Urinary bladder (tissue), 4 donors: ENCODE results near the gene PPIP5K2. TPM values are rescaled to one million over a fixed set of nuclear protein-coding genes. Genes with fewer than 3 reads are reported as not detected.
"Not testable (repeated sequence)": the region's sequence is repeated elsewhere in the genome, so short reads cannot be mapped to it uniquely, and the experiment has no call there.

Experiments
- DNase-seq: peaks from one replicate; pipeline ENCODE4 v3.0.0-alpha.2; 2015; ENCODE audit errors: extremely low spot score
- H3K27ac ChIP-seq: one replicate; pipeline ENCODE4 v1.5.1; 2013; ENCODE audit warnings: low read depth, mild to moderate bottlenecking, moderate library complexity
- H3K36me3 ChIP-seq: one replicate; pipeline ENCODE4 v1.6.1; 2013; ENCODE audit warnings: mild to moderate bottlenecking, moderate library complexity; ENCODE audit not compliant: insufficient read depth
- H3K4me1 ChIP-seq: one replicate; pipeline ENCODE4 v1.6.1; 2013; ENCODE audit warnings: mild to moderate bottlenecking, moderate library complexity; ENCODE audit not compliant: insufficient read depth
- H3K4me3 ChIP-seq: one replicate; pipeline ENCODE4 v1.5.1; 2013; ENCODE audit warnings: low read depth, low read length
- WGBS: extraction: QIAGEN DNeasy Blood & Tissue Kit; methylation state at CpG from one replicate; pipeline ENCODE4 v1.1.7; 2013; 5-methylcytosine and 5-hydroxymethylcytosine counted together
- polyA plus RNA-seq: library from polyadenylated mRNA; stranded (reverse); fragments of 200-250 nt; gene quantifications from one replicate; pipeline ENCODE4 v1.2.3, GENCODE V29; 2013
- total RNA-seq: library from RNA; depleted of rRNA; stranded (reverse); fragments of >200 nt; gene quantifications from one replicate; pipeline ENCODE4 v1.2.3, GENCODE V29; 2014
- donor health status: healthy with polysubstance abuse.
- donor health status: healthy.

Gene PPIP5K2
- total and polyA plus RNA-seq, 2 donors = 13.8 to 143 TPM

GRCh38 chr5:103205991-103206700 lies 86.0 kb downstream of the PPIP5K2 start:
- Histone ChIP-seq H3K27ac (no peak overlapping the region), H3K36me3 (no peaks in the 10 kb centered on the region), H3K4me1 (no peaks in the 10 kb centered on the region), H3K4me3 (no peak overlapping the region)
- WGBS = 84% methylated on average over 3 of the region's 3 CpGs
- DNase-seq = no peak

- no peak overlapping the region for H3K27ac ChIP-seq
- WGBS = 95% methylated on average over 1 of the region's 1 CpG
- DNase-seq = no peak
- H3K36me3 ChIP-seq = no peaks in the 10 kb centered on the region
- H3K4me1 ChIP-seq = no peaks in the 10 kb centered on the region
- H3K4me3 ChIP-seq = no peak overlapping the region
Observed at GRCh38 chr5:103207011-103207410, 86.9 kb downstream of the PPIP5K2 start.

GRCh38 chr5:103207653-103208052 lies 87.6 kb downstream of the PPIP5K2 start:
- H3K27ac ChIP-seq = no peak overlapping the region
- DNase-seq = no peak
- H3K4me1 ChIP-seq = no peaks in the 10 kb centered on the region
- H3K4me3 ChIP-seq = no peak overlapping the region
- H3K36me3 ChIP-seq = no peaks in the 10 kb centered on the region

- Histone ChIP-seq H3K27ac (no peak overlapping the region), H3K36me3 (no peaks in the 10 kb centered on the region), H3K4me3 (no peak overlapping the region), H3K4me1 (no peaks in the 10 kb centered on the region)
- WGBS = 61% methylated on average over 2 of the region's 2 CpGs
- DNase-seq = no peak
Observed at GRCh38 chr5:103208460-103208859, 88.4 kb downstream of the PPIP5K2 start.

GRCh38 chr5:103209065-103209464 lies 89.0 kb downstream of the PPIP5K2 start:
- H3K4me1 ChIP-seq = no peaks in the 10 kb centered on the region
- H3K4me3 ChIP-seq = no peak overlapping the region
- H3K27ac ChIP-seq = no peak overlapping the region
- H3K36me3 ChIP-seq = no peaks in the 10 kb centered on the region
- DNase-seq = no peak

GRCh38 chr5:103210952-103211351 lies 90.9 kb downstream of the PPIP5K2 start:
- Histone ChIP-seq H3K36me3 (no peaks in the 10 kb centered on the region), H3K4me1 (no peaks in the 10 kb centered on the region), H3K4me3 (no peak overlapping the region), H3K27ac (no peak overlapping the region)
- 93% methylated on average over 2 of the region's 2 CpGs for WGBS
- DNase-seq = no peak

- Histone ChIP-seq H3K36me3 (no peaks in the 10 kb centered on the region), H3K4me3 (no peak overlapping the region), H3K4me1 (no peaks in the 10 kb centered on the region), H3K27ac (no peak overlapping the region)
- no peak for DNase-seq
- 84% methylated on average over 2 of the region's 2 CpGs for WGBS
Observed at GRCh38 chr5:103211576-103212561, 91.8 kb downstream of the PPIP5K2 start.

GRCh38 chr5:103216137-103216536 lies 96.0 kb downstream of the PPIP5K2 start:
- no peak for DNase-seq

GRCh38 chr5:103216697-103217096 lies 96.6 kb downstream of the PPIP5K2 start:
- H3K36me3 ChIP-seq = no peaks in the 10 kb centered on the region
- 50% methylated on average over 2 of the region's 2 CpGs for WGBS
- H3K4me3 ChIP-seq = no peak overlapping the region
- no peaks in the 10 kb centered on the region for H3K4me1 ChIP-seq
- no peak for DNase-seq
- no peak overlapping the region for H3K27ac ChIP-seq

More at GRCh38 chr5:103216137-103216536, 96.0 kb downstream of the PPIP5K2 start:
- Histone ChIP-seq H3K27ac (no peak overlapping the region), H3K4me3 (no peak overlapping the region), H3K36me3 (no peaks in the 10 kb centered on the region), H3K4me1 (no peaks in the 10 kb centered on the region)
- WGBS = 36% methylated on average over 2 of the region's 2 CpGs

- Histone ChIP-seq H3K4me1 (no peaks in the 10 kb centered on the region), H3K36me3 (no peaks in the 10 kb centered on the region), H3K27ac (no peak overlapping the region), H3K4me3 (no peak overlapping the region)
- DNase-seq = no peak
Observed at GRCh38 chr5:103217101-103217500, 97.0 kb downstream of the PPIP5K2 start.

- Histone ChIP-seq H3K36me3 (no peaks in the 10 kb centered on the region), H3K4me3 (no peak overlapping the region), H3K4me1 (no peaks in the 10 kb centered on the region), H3K27ac (no peak overlapping the region)
- WGBS = 69% methylated on average over 5 of the region's 5 CpGs
- no peak for DNase-seq
Observed at GRCh38 chr5:103218164-103218563, 98.1 kb downstream of the PPIP5K2 start.

- not testable (repeated sequence) for H3K36me3 ChIP-seq, DNase-seq, H3K4me3 ChIP-seq, H3K27ac ChIP-seq, H3K4me1 ChIP-seq
- WGBS = 95% methylated on average over 2 of the region's 2 CpGs
Observed at GRCh38 chr5:103219074-103219473, 99.0 kb downstream of the PPIP5K2 start.

GRCh38 chr5:103223031-103223955 lies 103.2 kb downstream of the PPIP5K2 start:
- H3K4me1 ChIP-seq = no peaks in the 10 kb centered on the region
- no peaks in the 10 kb centered on the region for H3K36me3 ChIP-seq
- no peak overlapping the region for H3K4me3 ChIP-seq
- WGBS = 93% methylated on average over 28 of the region's 28 CpGs
- no peak overlapping the region for H3K27ac ChIP-seq
- no peak for DNase-seq
